SK-N-SH treated with all-trans-retinoic acid at 6 μM for 48 hours (cell line): Measurements from ENCODE around the gene SHC3.

Experiments
- ATAC-seq: fragments of 200-7000 bp; cut with Tn5 transposase; 3 replicates; pipeline ENCODE4 v1.9.1; 2020; ENCODE audit warnings: mild to moderate bottlenecking, moderate library complexity
- BACH2 ChIP-seq: fragments of 250-450 bp; sonication (Bioruptor Pico); IDR thresholded peaks from 2 replicates; pipeline ENCODE4 v1.9.0; 2021; ENCODE audit warnings: mild to moderate bottlenecking, borderline replicate concordance
- CSDC2 ChIP-seq: fragments of 250-450 bp; sonication (Bioruptor Pico); IDR thresholded peaks from 2 replicates; pipeline ENCODE4 v1.5.0; 2020; ENCODE audit warnings: mild to moderate bottlenecking, moderate library complexity
- ESRRG ChIP-seq: fragments of 250-450 bp; sonication (Bioruptor Pico); IDR thresholded peaks from 2 replicates; pipeline ENCODE4 v1.6.1; 2021; ENCODE audit warnings: mild to moderate bottlenecking
- GLIS3 ChIP-seq: fragments of 250-450 bp; sonication (Bioruptor Pico); IDR thresholded peaks from 2 replicates; pipeline ENCODE4 v1.5.0; 2020; ENCODE audit warnings: mild to moderate bottlenecking, moderate library complexity
- ISL1 ChIP-seq: fragments of 250-450 bp; sonication (Bioruptor Pico); IDR thresholded peaks from 2 replicates; pipeline ENCODE4 v2.1.2; 2022; ENCODE audit warnings: mild to moderate bottlenecking, moderate library complexity
- OSR1 ChIP-seq: fragments of 250-450 bp; sonication (Bioruptor Pico); IDR thresholded peaks from 2 replicates; pipeline ENCODE4 v1.8.0; 2022; ENCODE audit warnings: moderate library complexity, mild to moderate bottlenecking, inconsistent platforms
- RARB ChIP-seq: fragments of 250-450 bp; sonication (Bioruptor Pico); IDR thresholded peaks from 2 replicates; pipeline ENCODE4 v1.8.0; 2021; ENCODE audit warnings: mild to moderate bottlenecking, moderate library complexity
- SNAI2 ChIP-seq: fragments of 250-450 bp; sonication (Bioruptor Pico); IDR thresholded peaks from 2 replicates; pipeline ENCODE4 v1.5.0; 2020; ENCODE audit warnings: mild to moderate bottlenecking, moderate library complexity
- TCF4 ChIP-seq: fragments of 250-450 bp; sonication (Bioruptor Pico); IDR thresholded peaks from 2 replicates; pipeline ENCODE4 v1.8.0; 2021; ENCODE audit warnings: mild to moderate bottlenecking, moderate library complexity, borderline replicate concordance
- TOX ChIP-seq: fragments of 250-450 bp; sonication (Bioruptor Pico); IDR thresholded peaks from 2 replicates; pipeline ENCODE4 v1.8.0; 2021; ENCODE audit warnings: mild to moderate bottlenecking, moderate library complexity, borderline replicate concordance
- ZC3H10 ChIP-seq: fragments of 250-450 bp; sonication (Bioruptor Pico); IDR thresholded peaks from 2 replicates; pipeline ENCODE4 v1.5.1; 2021; ENCODE audit warnings: mild to moderate bottlenecking, moderate library complexity
- ZFP3 ChIP-seq: fragments of 250-450 bp; sonication (Bioruptor Pico); IDR thresholded peaks from 2 replicates; pipeline ENCODE4 v1.5.0; 2020; ENCODE audit warnings: mild to moderate bottlenecking, moderate library complexity
- ZFP30 ChIP-seq: fragments of 450-650 bp; formaldehyde crosslinking; IDR thresholded peaks from 2 replicates; pipeline ENCODE4 v1.5.0; 2022; ENCODE audit warnings: mild to moderate bottlenecking, moderate library complexity
- ZNF565 ChIP-seq: fragments of 450-650 bp; formaldehyde crosslinking; conservative IDR thresholded peaks from 2 replicates; pipeline ENCODE4 v1.5.0; 2020; ENCODE audit warnings: low read depth, mild to moderate bottlenecking, moderate library complexity
- ZNF70 ChIP-seq: fragments of 450-650 bp; formaldehyde crosslinking; IDR thresholded peaks from 2 replicates; pipeline ENCODE4 v1.5.0; 2020; ENCODE audit warnings: mild to moderate bottlenecking, moderate library complexity
- TF ChIP-seq, protein P1 (sequence below): fragments of 250-450 bp; sonication (Bioruptor Pico); IDR thresholded peaks from 2 replicates; pipeline ENCODE4 v1.8.0; 2020; ENCODE audit warnings: mild to moderate bottlenecking, moderate library complexity, borderline replicate concordance
- TF ChIP-seq, protein P2 (sequence below): fragments of 250-450 bp; sonication (Bioruptor Pico); IDR thresholded peaks from 2 replicates; pipeline ENCODE4 v1.5.1; 2021; ENCODE audit warnings: mild to moderate bottlenecking, moderate library complexity

SHC3 gene

DNA sequence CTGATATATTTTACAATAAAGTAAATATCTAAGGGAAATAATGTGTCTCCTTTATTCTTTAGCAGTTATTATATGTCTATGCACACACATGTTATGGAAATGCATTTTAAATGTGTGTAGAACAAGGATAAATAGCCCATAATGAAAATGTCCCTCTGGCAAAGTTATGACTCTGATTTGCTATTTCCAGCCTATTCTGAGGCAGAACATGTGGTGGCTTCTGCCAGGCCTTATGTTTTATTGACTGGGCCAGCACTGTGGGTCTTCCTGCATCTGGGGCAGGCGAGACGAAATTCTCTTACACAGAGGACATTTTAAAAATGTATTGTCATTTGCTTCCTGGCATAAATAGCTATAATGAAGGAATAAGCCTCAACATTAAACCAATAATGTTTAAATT, 134.5 kb downstream of the SHC3 start:
- no peak for TF ChIP-seq CSDC2 (CRISPR knock-in tag)
- TF ChIP-seq, all 23 proteins: peak for 0
- ATAC-seq = no peak

DNA sequence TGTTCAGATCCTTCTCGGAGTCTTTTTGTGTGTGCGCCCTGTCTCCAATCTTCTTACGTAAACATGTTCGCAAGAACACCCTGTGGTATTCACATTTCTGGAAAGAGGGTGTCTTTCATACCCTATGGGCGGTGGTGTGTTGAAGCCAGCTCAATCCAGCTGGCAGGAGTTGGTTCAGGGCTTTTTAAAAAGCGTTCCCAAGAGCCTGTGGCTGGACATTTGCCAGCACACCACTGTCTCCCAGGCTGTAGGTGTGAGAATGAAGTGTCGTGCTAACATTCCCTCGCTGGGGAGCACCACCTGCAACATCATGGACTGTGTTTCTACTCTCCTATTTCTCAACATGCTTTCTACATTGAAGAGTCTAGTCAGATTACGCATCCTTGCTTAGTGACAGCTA, 135.6 kb downstream of the SHC3 start:
- TF ChIP-seq ZNF70 (CRISPR knock-in tag) = no peak
- no peak for TF ChIP-seq ZFP30 (CRISPR knock-in tag)
- no peak for TF ChIP-seq SNAI2 (CRISPR knock-in tag)
- no peak for TF ChIP-seq TCF4 (CRISPR knock-in tag)
- TF ChIP-seq ZC3H10 (CRISPR knock-in tag) = no peak
- no peak for TF ChIP-seq CSDC2 (CRISPR knock-in tag)
- TF ChIP-seq ZFP3 (CRISPR knock-in tag) = no peak
- no peak for TF ChIP-seq TOX
- TF ChIP-seq OSR1 (CRISPR knock-in tag) = no peak
- TF ChIP-seq BACH2 = no peak
- no peak for TF ChIP-seq ISL1 (CRISPR knock-in tag)
- TF ChIP-seq GLIS3 (CRISPR knock-in tag) = no peak
- no peak for ATAC-seq

DNA sequence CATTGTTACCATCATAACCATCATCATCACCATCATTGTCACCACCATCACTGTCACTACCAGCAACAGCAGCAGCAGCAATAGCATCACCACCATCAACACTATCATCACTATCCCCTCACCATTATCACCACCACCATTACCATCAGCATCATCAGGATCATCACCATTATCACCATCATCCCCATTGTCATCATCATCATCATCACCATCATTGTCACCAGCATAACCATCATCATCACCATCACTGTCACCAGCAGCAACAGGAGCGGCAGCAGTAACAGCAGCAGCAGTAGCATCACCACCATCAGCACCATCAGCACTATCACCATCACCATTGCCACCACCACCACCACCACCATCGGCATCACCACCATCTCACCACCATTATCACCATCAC, 139.0 kb downstream of the SHC3 start:
- TF ChIP-seq ZFP3 (CRISPR knock-in tag) (no peak), ZFP30 (CRISPR knock-in tag) (no peak), ZNF565 (CRISPR knock-in tag) (no peak)
- TF ChIP-seq, all 23 proteins: peak for 0
- no peak for ATAC-seq

DNA sequence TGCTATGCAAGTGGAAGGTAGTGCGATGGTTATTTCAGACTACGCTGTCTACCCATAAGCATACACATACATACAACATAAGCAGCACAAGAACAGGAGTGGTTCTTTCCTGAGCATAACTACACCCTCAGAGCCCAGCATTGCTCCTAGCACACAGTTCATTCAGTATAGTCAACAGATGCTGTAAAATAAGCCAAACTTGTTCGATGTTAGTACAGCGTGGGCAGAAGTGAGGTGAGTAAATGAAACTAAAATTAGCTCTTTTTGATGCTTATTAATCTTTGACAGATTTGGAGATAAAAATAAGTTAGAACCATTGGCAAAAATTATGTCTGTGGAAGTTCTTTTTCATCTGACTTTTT, 139.5 kb downstream of the SHC3 start:
- no peak for TF ChIP-seq ESRRG (CRISPR knock-in tag)
- TF ChIP-seq TCF4 (CRISPR knock-in tag) = no peak
- no peak for TF ChIP-seq ZNF565 (CRISPR knock-in tag)
- TF ChIP-seq ZFP3 (CRISPR knock-in tag) = no peak
- no peak for TF ChIP-seq ZFP30 (CRISPR knock-in tag)
- no peak for TF ChIP-seq TOX
- TF ChIP-seq ISL1 (CRISPR knock-in tag) = no peak
- TF ChIP-seq RARB (CRISPR knock-in tag) = no peak
- ATAC-seq = no peak

DNA sequence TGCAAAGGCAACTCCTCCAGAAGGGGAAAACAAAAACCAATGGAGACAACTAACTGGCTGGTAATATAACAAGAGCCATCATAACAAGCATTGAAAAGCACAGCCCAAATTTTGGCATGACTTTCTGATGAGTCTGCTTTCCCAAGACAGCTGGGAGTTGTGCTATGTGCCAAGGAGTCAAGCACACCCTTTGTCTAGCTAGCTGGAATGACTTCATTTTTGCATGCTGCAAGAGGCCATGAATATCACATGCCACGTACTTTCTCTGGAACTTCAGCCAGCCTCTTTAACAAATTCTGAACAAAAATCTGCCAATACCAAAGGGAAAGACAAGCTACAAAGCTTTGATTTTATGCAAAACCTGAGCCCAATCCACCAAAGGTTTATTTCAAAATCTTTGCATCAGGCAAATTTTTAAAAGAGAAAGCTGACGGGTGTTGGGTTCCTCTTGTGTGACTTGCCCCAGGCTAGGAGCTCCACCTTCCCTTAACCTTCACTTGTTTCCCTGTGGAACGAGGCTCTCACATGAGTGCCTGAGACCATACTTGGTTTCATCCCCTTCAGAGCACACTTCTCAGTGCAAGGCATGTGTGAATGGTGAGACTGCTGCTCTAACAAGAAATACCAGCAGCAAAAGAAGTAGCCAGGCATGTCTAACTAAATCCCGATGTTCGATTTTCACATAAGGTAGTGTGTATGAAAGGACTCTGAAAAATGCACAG, 140.1 kb downstream of the SHC3 start:
- TF ChIP-seq, protein P1, sequence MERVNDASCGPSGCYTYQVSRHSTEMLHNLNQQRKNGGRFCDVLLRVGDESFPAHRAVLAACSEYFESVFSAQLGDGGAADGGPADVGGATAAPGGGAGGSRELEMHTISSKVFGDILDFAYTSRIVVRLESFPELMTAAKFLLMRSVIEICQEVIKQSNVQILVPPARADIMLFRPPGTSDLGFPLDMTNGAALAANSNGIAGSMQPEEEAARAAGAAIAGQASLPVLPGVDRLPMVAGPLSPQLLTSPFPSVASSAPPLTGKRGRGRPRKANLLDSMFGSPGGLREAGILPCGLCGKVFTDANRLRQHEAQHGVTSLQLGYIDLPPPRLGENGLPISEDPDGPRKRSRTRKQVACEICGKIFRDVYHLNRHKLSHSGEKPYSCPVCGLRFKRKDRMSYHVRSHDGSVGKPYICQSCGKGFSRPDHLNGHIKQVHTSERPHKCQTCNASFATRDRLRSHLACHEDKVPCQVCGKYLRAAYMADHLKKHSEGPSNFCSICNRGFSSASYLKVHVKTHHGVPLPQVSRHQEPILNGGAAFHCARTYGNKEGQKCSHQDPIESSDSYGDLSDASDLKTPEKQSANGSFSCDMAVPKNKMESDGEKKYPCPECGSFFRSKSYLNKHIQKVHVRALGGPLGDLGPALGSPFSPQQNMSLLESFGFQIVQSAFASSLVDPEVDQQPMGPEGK (CRISPR knock-in tag) = no peak
- ATAC-seq = no peak; the same call in 2 of the 3 replicates

DNA sequence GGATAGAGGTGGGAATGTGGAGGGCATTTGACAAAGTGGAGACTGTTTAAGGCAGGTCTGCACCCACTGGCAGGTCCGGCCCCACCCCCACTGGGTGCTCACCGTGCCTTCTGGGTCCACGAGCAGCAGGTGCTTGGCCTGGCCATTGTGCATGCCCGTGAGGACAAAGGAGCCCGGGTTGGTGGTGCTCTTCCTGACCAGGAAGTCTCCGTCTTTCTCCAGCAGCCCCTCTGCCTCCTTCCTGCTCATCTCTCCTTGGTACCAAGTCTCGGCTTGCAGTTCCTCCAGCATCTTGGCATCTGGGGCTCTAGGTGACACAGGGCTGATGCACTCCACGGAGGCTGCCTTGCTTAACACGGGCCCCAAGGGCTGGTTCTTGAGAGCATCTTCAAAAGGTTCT, 140.7 kb downstream of the SHC3 start:
- no peak for ATAC-seq

More for the DNA sequence above, 140.7 kb downstream of the SHC3 start:
- TF ChIP-seq ZNF565 (CRISPR knock-in tag) (no peak), RARB (CRISPR knock-in tag) (no peak), OSR1 (CRISPR knock-in tag) (no peak), ZFP3 (CRISPR knock-in tag) (no peak), TOX (no peak), GLIS3 (CRISPR knock-in tag) (no peak)
- TF ChIP-seq, protein P2, sequence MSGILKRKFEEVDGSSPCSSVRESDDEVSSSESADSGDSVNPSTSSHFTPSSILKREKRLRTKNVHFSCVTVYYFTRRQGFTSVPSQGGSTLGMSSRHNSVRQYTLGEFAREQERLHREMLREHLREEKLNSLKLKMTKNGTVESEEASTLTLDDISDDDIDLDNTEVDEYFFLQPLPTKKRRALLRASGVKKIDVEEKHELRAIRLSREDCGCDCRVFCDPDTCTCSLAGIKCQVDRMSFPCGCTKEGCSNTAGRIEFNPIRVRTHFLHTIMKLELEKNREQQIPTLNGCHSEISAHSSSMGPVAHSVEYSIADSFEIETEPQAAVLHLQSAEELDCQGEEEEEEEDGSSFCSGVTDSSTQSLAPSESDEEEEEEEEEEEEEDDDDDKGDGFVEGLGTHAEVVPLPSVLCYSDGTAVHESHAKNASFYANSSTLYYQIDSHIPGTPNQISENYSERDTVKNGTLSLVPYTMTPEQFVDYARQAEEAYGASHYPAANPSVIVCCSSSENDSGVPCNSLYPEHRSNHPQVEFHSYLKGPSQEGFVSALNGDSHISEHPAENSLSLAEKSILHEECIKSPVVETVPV (CRISPR knock-in tag) = no peak
- TF ChIP-seq, protein P1 (CRISPR knock-in tag) = no peak
